ENCODE data around the gene NOXO1. TPM values are rescaled to one million over a fixed set of nuclear protein-coding genes. Genes with fewer than 3 reads are reported as not detected.
A peak's percentile ranks its signal among the peaks of the same experiment; 100 is the strongest.

The NOXO1 gene
- total RNA-seq, 1 donor from 2014 or later: 1.6 TPM

DNA sequence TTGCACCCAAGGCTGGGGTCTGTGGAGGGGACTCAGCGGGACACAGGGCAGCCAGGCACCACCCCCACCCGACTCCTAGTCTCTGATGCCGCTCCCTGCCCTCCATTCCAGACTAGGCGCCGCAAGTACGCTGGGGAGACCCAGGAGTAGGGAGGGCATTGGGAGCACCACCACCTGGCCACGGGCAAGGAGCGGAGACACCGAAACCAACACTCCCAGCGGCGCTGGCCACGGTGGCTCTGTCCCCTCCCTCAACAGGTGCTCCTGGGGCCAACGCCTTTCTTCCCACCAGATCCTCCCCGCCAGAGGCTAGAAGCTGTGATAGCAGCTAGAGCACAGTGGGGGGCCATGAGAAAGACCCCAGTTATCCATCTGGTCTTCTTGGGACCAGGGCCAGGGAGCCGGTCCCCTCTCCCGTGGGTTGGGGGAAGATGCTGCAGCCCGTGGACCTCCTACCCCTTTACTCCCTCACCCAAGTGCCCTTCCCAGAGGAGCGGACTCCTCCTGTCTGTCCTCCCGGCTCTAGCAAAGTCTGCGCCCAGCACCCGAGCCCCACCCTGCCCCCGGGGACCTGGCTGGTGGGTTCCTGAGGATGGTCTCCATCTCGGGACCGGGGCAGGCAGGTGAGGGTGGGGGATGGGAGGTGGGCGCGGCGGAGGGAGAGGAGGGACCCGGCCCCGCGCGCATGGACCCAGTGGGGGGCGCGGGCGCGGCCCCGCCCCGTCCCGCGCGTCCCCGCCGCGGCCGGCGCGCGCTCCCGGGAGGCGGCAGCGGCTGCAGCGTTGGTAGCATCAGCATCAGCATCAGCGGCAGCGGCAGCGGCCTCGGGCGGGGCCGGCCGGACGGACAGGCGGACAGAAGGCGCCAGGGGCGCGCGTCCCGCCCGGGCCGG is 8.2 kb upstream of the NOXO1 start, which contains the start of gene SYNGR3:
Gene SYNGR3 (plus strand): TSS at position 762 of the 892 bp plus-strand sequence. CDS start 133 bp downstream, outside the sequence.
- Histone ChIP-seq H3K9ac (ENCODE audit: low read depth in 1 of 3, low read length in 3 of 3) (peak within 1 kb of the TSS in 1 of 3 donors; percentile 8), H3K36me3 (ENCODE audit: control insufficient read depth in 3 of 3, insufficient read depth in 3 of 3, low read length in 3 of 3) (peaks cover 16 to 20% (median 18%) of the 10 kb centered on the region in 3 donors), H3K4me1 (ENCODE audit: control insufficient read depth in 3 of 3, insufficient read depth in 3 of 3, low read length in 3 of 3) (peaks cover 23 to 34% (median 28%) of the 10 kb centered on the region in 3 donors), H3K27me3 (ENCODE audit: control insufficient read depth in 3 of 3, insufficient read depth in 3 of 3, low read length in 3 of 3) (peaks cover 34 to 40% (median 38%) of the 10 kb centered on the region in 3 donors), H3K4me3 (ENCODE audit: low read length in 3 of 3) (peak within 1 kb of the TSS in 1 of 3 donors; percentile 35), H3K27ac (ENCODE audit: low read depth, low read length) (no peak within 1 kb of the TSS), H3K9me3 (ENCODE audit: control insufficient read depth in 3 of 3, low read length in 3 of 3) (no peaks in the 10 kb centered on the region)

- Histone ChIP-seq H3K9me3 (ENCODE audit: control insufficient read depth in 3 of 3, low read length in 3 of 3) (no peaks in the 10 kb centered on the region), H3K36me3 (ENCODE audit: control insufficient read depth in 3 of 3, insufficient read depth in 3 of 3, low read length in 3 of 3) (peaks cover 16 to 20% (median 18%) of the 10 kb centered on the region in 3 donors), H3K9ac (ENCODE audit: low read depth in 1 of 3, low read length in 3 of 3) (no peak overlapping the region), H3K27me3 (ENCODE audit: control insufficient read depth in 3 of 3, insufficient read depth in 3 of 3, low read length in 3 of 3) (peaks cover 34 to 40% (median 39%) of the 10 kb centered on the region in 3 donors), H3K4me1 (ENCODE audit: control insufficient read depth in 3 of 3, insufficient read depth in 3 of 3, low read length in 3 of 3) (peaks cover 33 to 46% (median 35%) of the 10 kb centered on the region in 3 donors), H3K4me3 (ENCODE audit: low read length in 3 of 3) (no peak overlapping the region), H3K27ac (ENCODE audit: low read depth, low read length) (no peak overlapping the region)
These were observed 5.9 kb upstream of the NOXO1 start for GRCh38 chr16:1987198-1987597.

GRCh38 chr16:1985466-1986150 is 4.3 kb upstream of the NOXO1 start:
- peak overlapping the region in 2 of 3 donors; percentile 81 for H3K4me3 ChIP-seq (ENCODE audit: low read length in 3 of 3)
- H3K9ac ChIP-seq (ENCODE audit: low read depth in 1 of 3, low read length in 3 of 3): peak overlapping the region in 1 of 3 donors; percentile 82
- H3K36me3 ChIP-seq (ENCODE audit: control insufficient read depth in 3 of 3, insufficient read depth in 3 of 3, low read length in 3 of 3): peaks cover 16 to 20% (median 18%) of the 10 kb centered on the region in 3 donors
- peaks cover 26 to 50% (median 32%) of the 10 kb centered on the region in 3 donors for H3K4me1 ChIP-seq (ENCODE audit: control insufficient read depth in 3 of 3, insufficient read depth in 3 of 3, low read length in 3 of 3)
- H3K27me3 ChIP-seq (ENCODE audit: control insufficient read depth in 3 of 3, insufficient read depth in 3 of 3, low read length in 3 of 3): peaks cover 23 to 31% (median 26%) of the 10 kb centered on the region in 3 donors
- H3K27ac ChIP-seq (ENCODE audit: low read depth, low read length): no peak overlapping the region
- H3K9me3 ChIP-seq (ENCODE audit: control insufficient read depth in 3 of 3, low read length in 3 of 3): no peaks in the 10 kb centered on the region

- H3K9me3 ChIP-seq (ENCODE audit: control insufficient read depth in 3 of 3, low read length in 3 of 3): no peaks in the 10 kb centered on the region
- H3K9ac ChIP-seq (ENCODE audit: low read depth in 1 of 3, low read length in 3 of 3): peak overlapping the region; percentile 33 to 82 (median 70)
- H3K4me1 ChIP-seq (ENCODE audit: control insufficient read depth in 3 of 3, insufficient read depth in 3 of 3, low read length in 3 of 3): peaks cover 29 to 56% (median 37%) of the 10 kb centered on the region in 3 donors
- H3K4me3 ChIP-seq (ENCODE audit: low read length in 3 of 3): peak overlapping the region; percentile 60 to 81 (median 81)
- H3K36me3 ChIP-seq (ENCODE audit: control insufficient read depth in 3 of 3, insufficient read depth in 3 of 3, low read length in 3 of 3): peaks cover 16 to 20% (median 18%) of the 10 kb centered on the region in 3 donors
- peaks cover 20 to 32% (median 25%) of the 10 kb centered on the region in 3 donors for H3K27me3 ChIP-seq (ENCODE audit: control insufficient read depth in 3 of 3, insufficient read depth in 3 of 3, low read length in 3 of 3)
- peak overlapping the region; percentile 47 for H3K27ac ChIP-seq (ENCODE audit: low read depth, low read length)
These were observed 3.3 kb upstream of the NOXO1 start for GRCh38 chr16:1984347-1985225.

DNA sequence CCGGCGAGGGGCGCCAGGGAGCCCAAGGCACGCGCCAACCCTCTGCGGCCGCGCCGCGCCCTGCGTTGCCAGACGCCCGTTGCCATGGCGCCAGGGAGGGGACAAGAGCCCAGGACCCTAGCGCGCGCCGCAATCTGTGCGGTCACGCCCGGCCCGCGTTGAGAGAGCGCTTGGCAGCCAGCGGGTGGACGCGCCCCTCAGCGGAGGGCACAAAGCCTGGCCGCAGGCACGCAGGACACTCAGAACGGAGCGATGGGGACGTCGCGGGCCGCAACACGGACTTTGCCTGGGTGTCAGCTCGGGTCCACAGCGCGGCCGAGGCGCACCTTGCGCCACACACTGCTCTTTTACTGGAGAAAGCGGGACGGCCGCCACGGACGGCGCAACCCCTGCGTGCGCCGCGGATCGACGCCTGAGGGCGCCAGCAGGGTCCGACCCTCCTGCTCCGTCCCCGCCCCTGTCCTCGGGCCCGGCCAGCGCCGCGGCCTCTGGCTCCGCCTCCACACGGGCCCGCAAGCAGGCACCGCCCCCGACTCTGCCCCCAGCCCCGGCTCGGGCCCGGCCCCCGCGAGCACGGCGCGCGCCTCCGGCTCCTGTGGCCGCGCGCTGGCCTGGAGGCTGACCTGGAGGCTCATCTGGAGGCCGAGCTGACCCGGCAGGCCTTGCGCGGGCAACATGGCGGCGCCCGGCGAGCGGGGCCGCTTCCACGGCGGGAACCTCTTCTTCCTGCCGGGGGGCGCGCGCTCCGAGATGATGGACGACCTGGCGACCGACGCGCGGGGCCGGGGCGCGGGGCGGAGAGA is 2.5 kb upstream of the NOXO1 start, which contains the start of gene GFER:
Gene GFER (plus strand): TSS at position 650 of the 803 bp plus-strand sequence. CDS start 26 bp downstream, at position 676.
- Histone ChIP-seq H3K4me3 (ENCODE audit: low read length in 3 of 3) (peak within 1 kb of the TSS; percentile 60 to 81 (median 81)), H3K4me1 (ENCODE audit: control insufficient read depth in 3 of 3, insufficient read depth in 3 of 3, low read length in 3 of 3) (peaks cover 29 to 50% (median 37%) of the 10 kb centered on the region in 3 donors), H3K9ac (ENCODE audit: low read depth in 1 of 3, low read length in 3 of 3) (peak within 1 kb of the TSS; percentile 43 to 82 (median 70)), H3K9me3 (ENCODE audit: control insufficient read depth in 3 of 3, low read length in 3 of 3) (no peaks in the 10 kb centered on the region), H3K27me3 (ENCODE audit: control insufficient read depth in 3 of 3, insufficient read depth in 3 of 3, low read length in 3 of 3) (peaks cover 12 to 27% (median 21%) of the 10 kb centered on the region in 3 donors), H3K36me3 (ENCODE audit: control insufficient read depth in 3 of 3, insufficient read depth in 3 of 3, low read length in 3 of 3) (peaks cover 17 to 20% (median 18%) of the 10 kb centered on the region in 3 donors), H3K27ac (ENCODE audit: low read depth, low read length) (peak within 1 kb of the TSS; percentile 47)

DNA sequence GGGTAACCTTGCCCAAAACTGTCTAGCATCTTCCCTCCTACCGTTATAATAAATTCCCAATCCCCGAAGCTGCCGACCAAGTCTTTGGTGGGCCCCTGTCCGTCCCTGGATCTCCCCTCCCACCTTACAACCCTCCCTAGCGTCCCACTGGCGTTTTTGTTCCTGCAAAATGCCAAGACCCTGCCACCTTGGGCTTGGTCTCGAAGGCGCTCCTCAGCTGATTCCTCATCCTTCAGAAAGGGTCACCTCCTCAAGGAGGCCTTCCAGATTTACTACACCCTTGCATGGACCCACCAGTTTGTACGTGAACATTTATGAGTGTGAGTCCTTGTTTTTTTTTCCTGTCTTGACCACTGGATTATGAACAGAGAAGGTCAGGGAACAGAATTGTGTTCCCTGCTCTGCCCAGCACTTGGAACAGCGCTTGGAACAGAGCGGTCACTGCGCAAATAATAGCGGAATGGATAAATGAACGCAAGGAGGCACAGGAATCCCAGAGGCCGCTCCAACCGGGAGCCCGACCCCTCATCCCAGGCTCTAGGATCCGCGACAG is 1.8 kb upstream of the NOXO1 start:
- peak overlapping the region; percentile 43 to 82 (median 65) for H3K9ac ChIP-seq (ENCODE audit: low read depth in 1 of 3, low read length in 3 of 3)
- peak overlapping the region; percentile 54 to 81 (median 81) for H3K4me3 ChIP-seq (ENCODE audit: low read length in 3 of 3)
- peaks cover 21 to 25% (median 23%) of the 10 kb centered on the region in 3 donors for H3K36me3 ChIP-seq (ENCODE audit: control insufficient read depth in 3 of 3, insufficient read depth in 3 of 3, low read length in 3 of 3)
- H3K27ac ChIP-seq (ENCODE audit: low read depth, low read length): peak overlapping the region; percentile 44
- no peaks in the 10 kb centered on the region for H3K9me3 ChIP-seq (ENCODE audit: control insufficient read depth in 3 of 3, low read length in 3 of 3)
- peaks cover 7 to 23% (median 17%) of the 10 kb centered on the region in 3 donors for H3K27me3 ChIP-seq (ENCODE audit: control insufficient read depth in 3 of 3, insufficient read depth in 3 of 3, low read length in 3 of 3)
- H3K4me1 ChIP-seq (ENCODE audit: control insufficient read depth in 3 of 3, insufficient read depth in 3 of 3, low read length in 3 of 3): peaks cover 29 to 50% (median 37%) of the 10 kb centered on the region in 3 donors

- Histone ChIP-seq H3K9ac (ENCODE audit: low read depth in 1 of 3, low read length in 3 of 3) (peak overlapping the region in 1 of 3 donors; percentile 16), H3K27ac (ENCODE audit: low read depth, low read length) (no peak overlapping the region), H3K27me3 (ENCODE audit: control insufficient read depth in 3 of 3, insufficient read depth in 3 of 3, low read length in 3 of 3) (peaks cover 5 to 17% (median 16%) of the 10 kb centered on the region in 3 donors), H3K4me3 (ENCODE audit: low read length in 3 of 3) (no peak overlapping the region), H3K9me3 (ENCODE audit: control insufficient read depth in 3 of 3, low read length in 3 of 3) (no peaks in the 10 kb centered on the region), H3K36me3 (ENCODE audit: control insufficient read depth in 3 of 3, insufficient read depth in 3 of 3, low read length in 3 of 3) (peaks cover 30 to 32% (median 32%) of the 10 kb centered on the region in 3 donors), H3K4me1 (ENCODE audit: control insufficient read depth in 3 of 3, insufficient read depth in 3 of 3, low read length in 3 of 3) (peaks cover 29 to 50% (median 37%) of the 10 kb centered on the region in 3 donors)
These were observed 754 bp upstream of the NOXO1 start for GRCh38 chr16:1982013-1982433.

DNA sequence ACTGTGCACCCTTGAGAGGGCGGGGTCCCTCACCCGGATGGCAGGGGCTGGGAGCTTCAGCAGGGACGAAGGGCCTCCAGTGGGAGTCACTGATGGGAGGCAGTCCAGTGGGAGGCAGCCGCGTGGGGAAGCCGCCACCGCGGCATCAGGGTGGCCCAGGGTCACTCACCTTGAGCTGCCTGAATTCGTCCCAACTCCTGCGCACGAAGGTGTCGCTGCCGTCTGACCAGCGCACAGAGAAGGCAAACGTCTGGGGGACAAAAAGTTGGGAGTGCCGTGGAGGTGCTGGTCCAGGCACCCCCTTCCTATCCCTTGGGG is 540 bp downstream of the NOXO1 start:
- H3K27me3 ChIP-seq (ENCODE audit: control insufficient read depth in 3 of 3, insufficient read depth in 3 of 3, low read length in 3 of 3): peaks cover 5 to 20% (median 17%) of the 10 kb centered on the region in 3 donors
- H3K9ac ChIP-seq (ENCODE audit: low read depth in 1 of 3, low read length in 3 of 3): peak overlapping the region in 1 of 3 donors; percentile 33
- no peak overlapping the region for H3K27ac ChIP-seq (ENCODE audit: low read depth, low read length)
- no peak overlapping the region for H3K4me3 ChIP-seq (ENCODE audit: low read length in 3 of 3)
- peaks cover 29 to 50% (median 37%) of the 10 kb centered on the region in 3 donors for H3K4me1 ChIP-seq (ENCODE audit: control insufficient read depth in 3 of 3, insufficient read depth in 3 of 3, low read length in 3 of 3)
- H3K9me3 ChIP-seq (ENCODE audit: control insufficient read depth in 3 of 3, low read length in 3 of 3): no peaks in the 10 kb centered on the region
- peaks cover 30 to 33% (median 32%) of the 10 kb centered on the region in 3 donors for H3K36me3 ChIP-seq (ENCODE audit: control insufficient read depth in 3 of 3, insufficient read depth in 3 of 3, low read length in 3 of 3)
